Pancreas (tissue), 10 donors: Measurements from ENCODE around the gene PCSK9. TPM values are rescaled to one million over a fixed set of nuclear protein-coding genes. Genes with fewer than 3 reads are reported as not detected.

Experiments used
- ATAC-seq, 4 donors: fragments of 200-7000 bp; cut with Tn5 transposase; one replicate each; pipeline versions ENCODE4 v1.8.0 to v1.9.1; 2020; ENCODE audit warnings: mild to moderate bottlenecking in 4 of 4, moderate library complexity in 4 of 4
- DNase-seq, 6 donors: peaks; one replicate each; pipeline ENCODE4 v3.0.0-alpha.2; 2020
- FAIRE-seq: peaks from 2 replicates; lab custom pipeline; 2012; peaks lifted over from hg19 to GRCh38; lab: Jason Lieb, UNC
- H3K27ac ChIP-seq, 4 donors: fragments of 200-600 bp; sonication (generic); 1 replicate in 3 of 4; 2 replicates in 1 of 4; pipeline versions ENCODE4 v1.5.0 to v1.8.0; 2020
- H3K27me3 ChIP-seq, 4 donors: fragments of 200-600 bp; one replicate each; pipeline ENCODE4 v1.8.0; 2021
- H3K36me3 ChIP-seq, 3 donors: fragments of 200-600 bp; sonication (generic) in 1 of 3; one replicate each; pipeline versions ENCODE4 v1.5.0 to v1.8.0; 2020 to 2021
- H3K4me1 ChIP-seq, 3 donors: fragments of 200-600 bp; one replicate each; pipeline ENCODE4 v1.8.0; 2021
- H3K4me3 ChIP-seq, 4 donors: fragments of 200-600 bp; sonication (generic) in 2 of 4; one replicate each; pipeline versions ENCODE4 v1.5.0 to v1.8.0; 2020 to 2021
- H3K9me3 ChIP-seq, 4 donors: fragments of 200-600 bp; one replicate each; pipeline ENCODE4 v1.8.0; 2021
- WGBS, 2 donors: extraction: QIAGEN DNeasy Blood & Tissue Kit; methylation state at CpG; one replicate each; pipeline ENCODE4 v1.1.7; 2013; 5-methylcytosine and 5-hydroxymethylcytosine counted together
- intact Hi-C, 3 donors: fragments of 100-400 bp; cut with DNase I; formaldehyde crosslinking; loops; one replicate each; pipeline versions ENCODE4 v1.11.1 to v1.14.2; 2022
- polyA plus RNA-seq, 2 donors: library from polyadenylated mRNA; stranded (reverse); fragments of 200-250 nt; gene quantifications; one replicate each; pipeline ENCODE4 v1.2.3, GENCODE V29; 2013
- total RNA-seq, 6 donors: library from RNA; stranded (reverse); fragmentation: NEBNext Ultra II Directional in 4 of 6; extraction: Animal tissue kit (Norgen Biotek cat#: 25700) in 4 of 6; gene quantifications; one replicate each; pipeline versions ENCODE4 v1.2.1 to v1.2.4, GENCODE V29; 2021 to 2023
- TF ChIP-seq, protein P1 (sequence below), 4 donors: fragments of 200-600 bp; sonication (generic) in 3 of 4; IDR thresholded peaks; one replicate each; pipeline versions ENCODE4 v1.5.0 to v1.8.0; 2021; ENCODE audit warnings: antibody characterized with exemption in 4 of 4
- donor health status: healthy with polysubstance abuse.
- donor health status: DM: no; HTN: no; CAD: no; lungs with moderate emphysema.
- donor health status: DM: no; HTN: no; CAD: no.
- donor health status: control.
- donor health status: control.
- donor health status: Bipolar disorder and iron deficiency.
- donor health status: DM: yes; HTN: yes; CAD: no.
- donor health status: DM: no; HTN: no; CAD: no.
- donor health status: DM: no; HTN: no; CAD: no.
- donor health status: DM: yes; HTN: yes; CAD: no.

The PCSK9 gene
- 10 to 100 TPM in 1 of 6 donors, 1 to 10 TPM in 4, under 1 TPM in 1; 0.95 to 10.1 (median 1.6) TPM for total RNA-seq
- 1 to 10 TPM; 3.4 to 4.9 TPM for polyA plus RNA-seq

DNA sequence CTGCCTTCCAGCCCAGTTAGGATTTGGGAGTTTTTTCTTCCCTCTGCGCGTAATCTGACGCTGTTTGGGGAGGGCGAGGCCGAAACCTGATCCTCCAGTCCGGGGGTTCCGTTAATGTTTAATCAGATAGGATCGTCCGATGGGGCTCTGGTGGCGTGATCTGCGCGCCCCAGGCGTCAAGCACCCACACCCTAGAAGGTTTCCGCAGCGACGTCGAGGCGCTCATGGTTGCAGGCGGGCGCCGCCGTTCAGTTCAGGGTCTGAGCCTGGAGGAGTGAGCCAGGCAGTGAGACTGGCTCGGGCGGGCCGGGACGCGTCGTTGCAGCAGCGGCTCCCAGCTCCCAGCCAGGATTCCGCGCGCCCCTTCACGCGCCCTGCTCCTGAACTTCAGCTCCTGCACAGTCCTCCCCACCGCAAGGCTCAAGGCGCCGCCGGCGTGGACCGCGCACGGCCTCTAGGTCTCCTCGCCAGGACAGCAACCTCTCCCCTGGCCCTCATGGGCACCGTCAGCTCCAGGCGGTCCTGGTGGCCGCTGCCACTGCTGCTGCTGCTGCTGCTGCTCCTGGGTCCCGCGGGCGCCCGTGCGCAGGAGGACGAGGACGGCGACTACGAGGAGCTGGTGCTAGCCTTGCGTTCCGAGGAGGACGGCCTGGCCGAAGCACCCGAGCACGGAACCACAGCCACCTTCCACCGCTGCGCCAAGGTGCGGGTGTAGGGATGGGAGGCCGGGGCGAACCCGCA, at the start of gene PCSK9:
PCSK9 (plus strand) TSS at position 207 of the 741 bp plus-strand sequence; CDS start at position 497, 290 bp downstream.
- TF ChIP-seq, protein P1, sequence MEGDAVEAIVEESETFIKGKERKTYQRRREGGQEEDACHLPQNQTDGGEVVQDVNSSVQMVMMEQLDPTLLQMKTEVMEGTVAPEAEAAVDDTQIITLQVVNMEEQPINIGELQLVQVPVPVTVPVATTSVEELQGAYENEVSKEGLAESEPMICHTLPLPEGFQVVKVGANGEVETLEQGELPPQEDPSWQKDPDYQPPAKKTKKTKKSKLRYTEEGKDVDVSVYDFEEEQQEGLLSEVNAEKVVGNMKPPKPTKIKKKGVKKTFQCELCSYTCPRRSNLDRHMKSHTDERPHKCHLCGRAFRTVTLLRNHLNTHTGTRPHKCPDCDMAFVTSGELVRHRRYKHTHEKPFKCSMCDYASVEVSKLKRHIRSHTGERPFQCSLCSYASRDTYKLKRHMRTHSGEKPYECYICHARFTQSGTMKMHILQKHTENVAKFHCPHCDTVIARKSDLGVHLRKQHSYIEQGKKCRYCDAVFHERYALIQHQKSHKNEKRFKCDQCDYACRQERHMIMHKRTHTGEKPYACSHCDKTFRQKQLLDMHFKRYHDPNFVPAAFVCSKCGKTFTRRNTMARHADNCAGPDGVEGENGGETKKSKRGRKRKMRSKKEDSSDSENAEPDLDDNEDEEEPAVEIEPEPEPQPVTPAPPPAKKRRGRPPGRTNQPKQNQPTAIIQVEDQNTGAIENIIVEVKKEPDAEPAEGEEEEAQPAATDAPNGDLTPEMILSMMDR (IDR thresholded peaks at IDR 0.05), result no peak
- DNase-seq (peak in 5 of 6 donors; percentile 15 to 68 (median 46)), ATAC-seq (peak; percentile 62 to 71 (median 70)), FAIRE-seq (no peak)
- Histone ChIP-seq H3K4me3 (peak within 1 kb of the TSS; percentile 6 to 42 (median 32)), H3K4me1 (no peaks in the 10 kb centered on the region), H3K27me3 (peaks cover 0 to 6% (median 0%) of the 10 kb centered on the region in 4 donors), H3K9me3 (no peaks in the 10 kb centered on the region), H3K27ac (no peak within 1 kb of the TSS), H3K36me3 (no peaks in the 10 kb centered on the region)
- 1 to 2% methylated on average over 64 to 67 of the region's 67 CpGs for WGBS, 2 donors
- intact Hi-C loops, result no loop called here

DNA sequence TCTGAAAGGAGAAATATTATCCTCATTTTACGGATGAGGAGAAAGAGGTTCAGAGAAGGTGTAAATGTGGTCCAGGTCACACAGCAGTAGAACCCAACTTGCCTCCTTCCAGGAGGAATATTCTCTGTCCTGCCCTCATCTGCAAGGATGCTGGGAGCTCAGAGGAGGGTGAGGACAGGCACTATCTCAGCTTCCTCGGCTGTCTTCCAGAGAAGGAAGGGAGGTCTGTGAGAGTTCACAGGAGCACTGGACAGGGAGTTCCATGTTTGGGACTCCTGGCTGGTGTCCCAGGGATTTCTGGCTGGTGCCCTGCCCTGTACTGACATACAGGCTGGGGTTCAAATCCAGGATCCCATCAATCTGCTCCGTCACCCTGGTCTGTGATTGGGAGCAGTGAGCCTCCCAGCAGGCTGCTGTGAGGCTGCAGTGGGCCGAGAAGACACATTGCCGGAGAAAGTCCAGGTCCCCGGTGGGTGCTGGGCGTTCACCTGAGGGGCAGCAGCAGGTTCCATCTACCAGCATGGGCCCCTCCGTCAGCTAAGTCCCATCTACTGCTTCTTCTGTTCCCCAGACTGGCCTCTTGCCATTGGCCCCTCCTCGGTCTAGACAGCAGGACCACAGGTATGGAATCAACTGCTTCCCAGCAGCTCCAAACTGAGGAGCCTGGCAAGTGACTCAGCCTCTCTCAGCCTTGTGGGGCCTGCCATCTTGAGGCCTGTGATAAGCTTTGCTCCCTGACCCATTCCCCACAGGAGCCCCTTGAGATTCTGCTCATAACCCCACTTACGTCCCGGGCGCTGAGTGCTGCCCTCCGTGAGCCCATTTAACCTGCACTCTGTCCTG, 49.2 kb upstream of the PCSK9 start:
- intact Hi-C loops, result no loop called here
- H3K4me1 ChIP-seq, result no peaks in the 10 kb centered on the region
- no peaks in the 10 kb centered on the region for H3K9me3 ChIP-seq
- peak in 1 of 6 donors; percentile 45 for DNase-seq
- H3K4me3 ChIP-seq, result no peak overlapping the region
- peak overlapping the region in 1 of 4 donors; percentile 22 for H3K27ac ChIP-seq
- WGBS, 2 donors, result 74 to 80% methylated on average over 12 to 13 of the region's 13 CpGs
- no peak for FAIRE-seq
- TF ChIP-seq, protein P1 (IDR thresholded peaks at IDR 0.05), result no peak
- H3K36me3 ChIP-seq, result no peaks in the 10 kb centered on the region
- ATAC-seq, result no peak
- H3K27me3 ChIP-seq, result no peaks in the 10 kb centered on the region

DNA sequence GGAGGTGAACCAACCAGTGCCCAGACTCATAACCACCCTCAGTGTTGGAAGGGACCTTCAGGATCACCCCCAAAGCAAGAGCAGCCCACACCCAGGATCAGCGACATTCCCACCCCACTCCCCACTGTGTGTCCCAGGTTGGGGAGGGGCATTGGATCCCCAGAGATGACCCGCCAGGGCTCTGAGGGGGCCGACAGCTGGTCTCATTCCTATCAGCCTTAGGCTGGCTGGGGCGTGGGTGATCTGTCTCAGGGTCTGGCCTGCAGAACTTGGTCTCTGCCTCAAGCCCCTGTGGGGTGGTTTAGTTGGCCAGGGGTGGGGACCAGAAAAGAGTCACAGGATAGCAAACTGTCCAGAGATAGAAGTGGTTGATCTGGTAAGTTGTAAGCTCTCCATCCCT, 48.4 kb upstream of the PCSK9 start:
- H3K27ac ChIP-seq, result no peak overlapping the region
- no peak for ATAC-seq
- no peaks in the 10 kb centered on the region for H3K9me3 ChIP-seq
- no peaks in the 10 kb centered on the region for H3K4me1 ChIP-seq
- DNase-seq, result peak in 1 of 6 donors; percentile 32
- 71 to 75% methylated on average over 4 of the region's 4 CpGs for WGBS, 2 donors
- H3K36me3 ChIP-seq, result no peaks in the 10 kb centered on the region
- H3K4me3 ChIP-seq, result no peak overlapping the region
- TF ChIP-seq, protein P1 (IDR thresholded peaks at IDR 0.05), result no peak
- H3K27me3 ChIP-seq, result no peaks in the 10 kb centered on the region
- intact Hi-C loops, result no loop called here
- no peak for FAIRE-seq

DNA sequence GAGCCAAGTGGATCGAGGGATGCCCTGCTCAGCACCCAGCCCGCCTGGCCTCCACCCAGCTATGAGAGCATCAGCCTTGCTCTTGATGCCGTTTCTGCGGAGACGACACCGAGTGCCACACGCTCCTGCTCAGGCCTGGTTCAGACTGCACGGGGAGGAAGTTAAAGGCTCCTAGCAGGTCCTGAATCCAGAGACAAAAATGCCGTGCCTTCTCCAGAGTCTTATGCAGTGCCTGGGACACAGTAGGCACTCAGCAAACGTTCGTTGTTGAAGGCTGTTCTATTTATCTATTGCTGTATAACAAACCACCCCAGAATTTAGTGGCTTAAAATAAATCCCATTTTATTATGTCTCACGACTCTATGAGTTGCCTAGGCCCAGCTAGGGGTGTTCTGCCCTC, 47.4 kb upstream of the PCSK9 start:
- ATAC-seq (no peak), DNase-seq (peak in 1 of 6 donors; percentile 30), FAIRE-seq (no peak)
- H3K27me3 ChIP-seq, result peaks cover 0 to 4% (median 0%) of the 10 kb centered on the region in 4 donors
- intact Hi-C loops, result no loop called here
- TF ChIP-seq, protein P1 (IDR thresholded peaks at IDR 0.05), result no peak
- 67% methylated on average over 12 of the region's 12 CpGs for WGBS, 2 donors
- H3K9me3 ChIP-seq, result no peaks in the 10 kb centered on the region
- H3K36me3 ChIP-seq, result no peaks in the 10 kb centered on the region
- peaks cover 0 to 4% (median 0%) of the 10 kb centered on the region in 3 donors for H3K4me1 ChIP-seq
- no peak overlapping the region for H3K4me3 ChIP-seq
- H3K27ac ChIP-seq, result no peak overlapping the region
